ENCODE results near the gene SNRK. TPM values are rescaled to one million over a fixed set of nuclear protein-coding genes. Genes with fewer than 3 reads are reported as not detected.

SNRK gene
- total and polyA plus RNA-seq, 9 of the 15 experiments (the other 6 are each of a cell fraction or from before 2014, with no cell fraction given), result 1.7 to 12.3 (median 7.3) TPM

- H4K20me1 ChIP-seq (replicated peaks; ENCODE audit: control insufficient read depth, insufficient read depth, low read length), result no peaks in the 10 kb centered on the region
- no TSS peak for BruUV-seq (replicated peaks)
- no peaks in the 10 kb centered on the region for H3K79me2 ChIP-seq (ENCODE audit: control insufficient read depth, insufficient read depth, low read length)
- H3K4me3 ChIP-seq, result no peak overlapping the region
- FAIRE-seq (no peak), DNase-seq (ENCODE audit: extremely low read depth in 1 of 4, low spot score in 3 of 4) (no peak), ATAC-seq (no peak)
- H3K9ac ChIP-seq (ENCODE audit: insufficient read depth in 1 of 2, low read depth in 2 of 2, low read length in 2 of 2), result no peak overlapping the region
- no peak overlapping the region for H3K27ac ChIP-seq (ENCODE audit: extremely low read depth, low read depth, low read length)
- in situ Hi-C loops (cut with MboI) (no loop called here), intact Hi-C loops (cut with micrococcal nuclease) (no loop called here)
- no peak overlapping the region for H2AFZ ChIP-seq (ENCODE audit: low read depth, low read length)
- TF ChIP-seq CLOCK (CRISPR knock-in tag; IDR thresholded peaks at IDR 0.05; ENCODE audit: borderline replicate concordance), result no peak
- TF ChIP-seq HNRNPL (IDR thresholded peaks at IDR 0.05; ENCODE audit: low read depth, low read length), result no peak
- no peak for TF ChIP-seq BDP1 (IDR thresholded peaks at IDR 0.05; ENCODE audit: insufficient read depth, insufficient read length)
- peak; percentile 55 for TF ChIP-seq CBX2 (IDR thresholded peaks at IDR 0.05; ENCODE audit: insufficient read depth, low read length, poor library complexity, severe bottlenecking)
- H3K4me2 ChIP-seq (ENCODE audit: insufficient read depth, low read length), result no peak overlapping the region
- H3K9me3 ChIP-seq (replicated peaks; ENCODE audit: control insufficient read depth, insufficient read depth, low read depth, low read length), result no peaks in the 10 kb centered on the region
- H3K4me1 ChIP-seq (replicated peaks in 1 of 2; ENCODE audit: control insufficient read depth in 2 of 2, insufficient read depth in 2 of 2, low read length in 2 of 2), result no peaks in the 10 kb centered on the region; a peak in 1 of 5 replicates
- H3K27me3 ChIP-seq (ENCODE audit: control insufficient read depth in 2 of 2, insufficient read depth in 2 of 2, low read length in 2 of 2), result peaks cover 12 to 28% of the 10 kb centered on the region in 2 experiments; a peak in 4 of 5 replicates
- POLR2A ChIA-PET, result interaction anchor here (0.8 to 1.1 kb wide), 4 partner anchors 10 to 21 kb away, joined by 3 to 5 read pairs (median 3); partner anchors contain the start of gene SNRK
- no peaks in the 10 kb centered on the region for H3K9me1 ChIP-seq (ENCODE audit: control insufficient read depth, insufficient read depth, low read length)
- H3K36me3 ChIP-seq (ENCODE audit: control insufficient read depth, insufficient read depth, low read length), result no peaks in the 10 kb centered on the region
- CTCF ChIA-PET (ENCODE audit: low intra/inter-chr PET ratio), result no interaction called here
- 0% methylated on average over 3 of the region's 3 CpGs for WGBS (ENCODE audit: insufficient coverage, low coverage, missing lambda C conversion rate)
Observed at GRCh38 chr3:43266451-43266850, 19.9 kb upstream of the SNRK start.

Data from K562 (cell line).